SK-N-MC (cell line): Measurements from ENCODE around the gene FOXI3.

Experiments
- EZH2 ChIP-seq: fragments of 200-600 bp; sonication (generic); IDR thresholded peaks from one replicate; pipeline ENCODE4 v1.6.1; 2017; ENCODE audit warnings: antibody characterized with exemption
- POLR2AphosphoS5 ChIP-seq: IDR thresholded peaks from 2 replicates; pipeline ENCODE4 v1.6.1; 2012; ENCODE audit warnings: mild to moderate bottlenecking, low read depth, low read length, borderline replicate concordance

- no peak for TF ChIP-seq EZH2
- TF ChIP-seq POLR2AphosphoS5: no peak
Measured at GRCh38 chr2:88493481-88493880, 41.0 kb upstream of the FOXI3 start.
